H54 (cell line): ENCODE results near the gene LSAMP.
"Not testable (repeated sequence)": the region's sequence is repeated elsewhere in the genome, so short reads cannot be mapped to it uniquely, and the experiment has no call there.

ENCODE experiments used
- DNase-seq: peaks from one replicate; pipeline ENCODE4 v3.0.0; 2011; ENCODE audit warnings: low spot score, mixed read lengths; ENCODE audit not compliant: insufficient read length
- FAIRE-seq: peaks from 3 replicates; lab custom pipeline; 2011; peaks lifted over from hg19 to GRCh38; lab: Jason Lieb, UNC
- POLR2A ChIP-seq: IDR thresholded peaks from 2 replicates; pipeline ENCODE4 v1.6.1; 2011; ENCODE audit warnings: low read depth, mild to moderate bottlenecking, low read length

LSAMP gene

DNA sequence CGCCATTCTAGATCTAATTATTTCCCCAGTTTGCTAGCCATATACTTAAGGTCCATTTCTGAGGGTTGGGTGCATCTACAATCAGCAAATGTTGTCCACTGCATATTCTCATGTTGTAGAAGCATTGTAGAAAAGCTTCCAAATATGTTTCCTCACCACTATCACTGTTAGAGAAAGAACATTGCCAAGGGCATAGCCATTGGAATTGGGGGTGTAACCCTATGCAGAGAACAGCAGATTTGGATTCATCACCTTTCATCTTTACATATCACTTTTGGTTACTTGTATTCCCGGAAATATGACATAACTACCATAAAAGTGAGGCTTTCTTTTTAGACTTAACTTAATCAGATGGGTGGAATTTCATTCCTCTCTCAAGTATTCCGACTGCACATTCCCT is 203.6 kb downstream of the LSAMP start:
- FAIRE-seq: no peak
- no peak for TF ChIP-seq POLR2A
- DNase-seq: no peak

DNA sequence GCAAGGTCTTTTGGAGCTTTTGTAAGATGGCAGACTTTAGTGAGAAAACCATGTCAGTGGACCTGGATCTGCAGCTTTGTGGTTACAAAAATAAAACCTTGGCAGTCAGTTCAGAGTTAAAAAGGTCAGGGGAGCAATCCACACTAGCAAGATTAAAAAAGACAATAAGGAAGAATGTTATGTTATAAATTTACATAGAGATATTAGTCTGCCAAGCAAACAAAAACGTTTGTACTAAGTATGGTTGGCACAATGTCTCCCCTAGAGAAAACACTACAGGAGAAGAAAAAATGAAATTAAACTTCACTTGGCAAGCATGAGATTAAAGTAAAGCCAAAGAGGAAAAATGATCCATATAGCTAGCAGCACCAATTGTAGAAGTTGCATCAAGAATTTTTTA is 205.0 kb downstream of the LSAMP start:
- DNase-seq (no peak), FAIRE-seq (no peak)
- TF ChIP-seq POLR2A: no peak

DNA sequence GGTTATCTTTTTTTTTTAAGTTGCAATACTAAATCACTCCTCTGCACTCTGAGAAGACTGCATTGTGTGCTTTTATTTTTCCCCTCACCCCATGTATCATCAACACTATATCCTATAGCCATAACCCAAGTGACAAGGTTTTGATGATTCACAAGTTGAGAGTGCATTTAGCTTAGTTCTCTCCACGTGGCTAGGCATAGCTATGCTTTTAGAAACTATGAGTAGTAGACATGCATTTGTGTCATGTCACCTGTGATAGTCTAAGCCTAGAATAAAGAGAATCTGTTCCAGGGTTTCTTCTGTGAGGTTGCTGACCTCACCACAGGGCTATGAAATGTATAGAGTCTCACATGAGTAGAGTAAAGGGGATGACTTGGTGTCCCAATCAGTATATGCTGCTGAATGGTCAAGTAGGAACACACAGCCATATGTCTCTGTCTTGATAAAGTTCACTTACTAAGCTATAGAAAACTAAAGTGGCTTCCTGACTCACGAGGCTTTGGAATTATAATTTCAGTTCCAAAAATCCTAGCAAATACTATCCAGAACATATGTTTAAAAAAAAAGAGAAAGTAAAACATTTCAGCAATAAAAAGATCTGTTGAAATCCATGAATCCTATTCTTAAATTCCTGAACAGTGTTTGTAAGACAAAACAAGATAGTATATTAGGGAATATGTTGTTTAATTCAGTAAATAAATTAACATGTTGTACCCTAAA is 206.3 kb downstream of the LSAMP start:
- FAIRE-seq (no peak), DNase-seq (no peak)
- no peak for TF ChIP-seq POLR2A

DNA sequence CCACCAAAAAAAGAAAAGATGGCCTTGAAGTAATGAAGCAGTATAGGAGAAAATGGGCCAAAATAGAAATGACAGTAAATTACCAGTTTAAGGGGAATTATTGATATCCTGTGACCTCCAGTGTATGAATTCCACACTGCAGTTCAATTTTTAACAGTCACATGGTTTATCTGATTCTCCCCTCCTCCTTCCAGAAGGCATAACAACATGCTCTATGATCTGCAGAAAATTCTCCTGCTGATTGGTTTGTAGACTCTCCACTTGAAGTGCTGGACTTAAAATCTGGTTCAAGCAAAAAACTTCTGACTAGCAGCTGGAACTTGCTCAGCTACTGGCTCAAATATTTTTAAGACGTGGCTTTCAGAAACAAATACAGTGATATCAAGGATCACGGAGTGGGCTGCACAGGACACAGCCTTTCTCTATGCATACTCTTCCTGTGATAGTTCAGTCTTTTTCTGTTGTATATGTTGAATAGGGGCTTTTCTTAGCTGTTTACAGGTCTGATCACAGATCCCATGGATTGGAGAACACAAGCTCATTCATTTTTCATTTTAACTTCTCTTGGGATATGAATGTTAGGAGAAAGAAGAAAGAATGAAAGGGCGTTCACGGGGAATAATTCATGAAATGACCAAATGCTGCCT is 211.5 kb downstream of the LSAMP start:
- FAIRE-seq: no peak
- TF ChIP-seq POLR2A: no peak
- DNase-seq: no peak

DNA sequence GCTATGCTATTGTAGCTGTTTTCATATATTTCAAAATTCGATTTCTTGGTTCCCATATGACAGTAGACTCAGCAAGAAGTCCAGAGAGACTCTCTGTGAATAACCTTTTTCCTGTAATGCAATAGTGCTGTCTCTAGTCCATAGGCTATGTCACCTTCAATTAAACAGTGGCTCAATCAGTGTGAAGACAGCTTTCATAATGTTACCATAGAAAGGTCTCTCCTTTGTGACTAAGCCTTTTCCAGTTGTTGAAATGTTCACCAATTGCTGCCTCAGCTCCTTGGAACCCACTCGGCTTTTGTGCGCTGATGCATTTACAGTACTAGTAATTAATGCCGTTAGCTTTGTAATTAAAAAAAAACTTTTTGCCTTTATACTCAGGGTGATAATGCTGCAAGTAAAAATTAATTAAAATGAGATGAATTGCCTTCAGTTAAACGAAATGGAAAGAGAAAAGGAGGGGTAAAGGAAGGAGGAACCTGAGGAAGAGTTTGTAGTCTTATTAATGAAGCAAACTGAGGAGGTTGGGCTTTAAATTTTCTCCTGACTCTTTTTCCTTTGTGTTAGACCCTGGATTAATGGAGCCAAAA is 214.8 kb downstream of the LSAMP start:
- no peak for DNase-seq
- no peak for TF ChIP-seq POLR2A
- FAIRE-seq: no peak

DNA sequence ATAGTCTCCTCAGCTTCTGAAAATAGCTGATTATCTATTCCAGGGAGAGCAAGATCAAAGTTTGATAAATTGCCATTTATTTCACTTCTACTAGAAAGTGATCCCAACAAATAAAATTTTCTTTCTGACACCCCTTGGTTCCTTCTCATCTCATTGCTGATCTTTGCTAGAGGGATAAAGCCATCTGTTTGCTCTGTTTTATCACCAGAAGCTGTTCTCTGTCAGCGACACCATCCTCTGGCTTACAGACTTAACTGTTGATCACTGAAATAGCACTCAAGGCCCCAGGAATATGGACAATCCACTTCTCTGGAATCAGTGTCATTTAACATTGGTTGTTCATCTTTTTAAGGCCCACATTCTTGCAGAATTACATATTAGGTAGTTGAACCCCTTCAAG is 219.0 kb downstream of the LSAMP start:
- DNase-seq: no peak
- no peak for FAIRE-seq
- no peak for TF ChIP-seq POLR2A

DNA sequence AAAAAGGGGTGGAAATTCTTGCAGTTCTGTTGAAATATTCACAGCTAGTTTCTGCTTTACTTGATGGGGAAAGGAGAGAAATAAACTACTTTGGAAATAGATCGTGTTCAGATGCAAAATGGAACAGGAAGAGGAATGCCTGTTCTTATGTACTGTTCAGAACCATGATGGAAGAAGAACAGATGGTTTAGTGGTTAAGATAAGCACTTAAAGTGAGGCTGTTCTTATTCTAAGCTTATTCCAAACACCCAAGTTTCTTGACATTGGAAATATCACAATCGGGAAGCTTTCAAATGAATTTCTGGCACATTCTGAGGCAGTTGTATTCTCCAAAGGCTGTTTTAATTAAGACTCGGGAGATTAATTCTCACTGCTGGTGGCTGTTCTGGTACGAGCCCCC is 228.5 kb downstream of the LSAMP start:
- FAIRE-seq: no peak
- TF ChIP-seq POLR2A: no peak
- DNase-seq: no peak

DNA sequence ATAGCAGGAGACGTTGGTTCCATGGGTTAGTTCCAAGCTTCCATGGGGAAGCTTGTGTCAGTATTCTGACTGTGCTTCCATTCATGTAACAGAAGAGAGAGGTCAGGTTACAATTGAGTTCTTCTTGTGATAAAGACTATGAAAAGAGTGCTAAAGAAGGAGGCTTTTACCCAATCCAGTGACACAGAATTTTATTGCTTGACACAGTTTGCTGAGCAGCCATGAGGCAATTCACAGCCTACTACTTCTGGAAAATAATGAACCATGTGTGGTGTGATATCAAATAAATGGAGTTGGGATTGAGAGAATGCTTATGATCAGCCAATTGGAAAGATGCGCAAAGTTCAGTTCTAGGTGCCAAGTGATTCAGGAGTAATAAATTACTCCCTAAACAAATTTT is 233.4 kb downstream of the LSAMP start:
- no peak for FAIRE-seq
- no peak for TF ChIP-seq POLR2A
- DNase-seq: no peak

DNA sequence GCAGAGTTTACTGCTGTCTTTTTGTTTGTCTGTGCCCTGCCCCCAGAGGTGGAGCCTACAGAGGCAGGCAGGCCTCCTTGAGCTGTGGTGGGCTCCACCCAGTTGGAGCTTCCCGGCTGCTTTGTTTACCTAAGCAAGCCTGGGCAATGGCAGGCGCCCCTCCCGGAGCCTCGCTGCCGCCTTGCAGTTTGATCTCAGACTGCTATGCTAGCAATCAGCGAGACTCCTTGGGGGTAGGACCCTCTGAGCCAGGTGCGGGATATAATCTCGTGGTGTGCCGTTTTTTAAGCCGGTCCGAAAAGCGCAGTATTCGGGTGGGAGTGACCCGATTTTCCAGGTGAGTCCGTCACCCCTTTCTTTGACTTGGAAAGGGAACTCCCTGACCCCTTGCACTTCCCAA is 236.5 kb downstream of the LSAMP start:
- FAIRE-seq, DNase-seq: not testable (repeated sequence)

DNA sequence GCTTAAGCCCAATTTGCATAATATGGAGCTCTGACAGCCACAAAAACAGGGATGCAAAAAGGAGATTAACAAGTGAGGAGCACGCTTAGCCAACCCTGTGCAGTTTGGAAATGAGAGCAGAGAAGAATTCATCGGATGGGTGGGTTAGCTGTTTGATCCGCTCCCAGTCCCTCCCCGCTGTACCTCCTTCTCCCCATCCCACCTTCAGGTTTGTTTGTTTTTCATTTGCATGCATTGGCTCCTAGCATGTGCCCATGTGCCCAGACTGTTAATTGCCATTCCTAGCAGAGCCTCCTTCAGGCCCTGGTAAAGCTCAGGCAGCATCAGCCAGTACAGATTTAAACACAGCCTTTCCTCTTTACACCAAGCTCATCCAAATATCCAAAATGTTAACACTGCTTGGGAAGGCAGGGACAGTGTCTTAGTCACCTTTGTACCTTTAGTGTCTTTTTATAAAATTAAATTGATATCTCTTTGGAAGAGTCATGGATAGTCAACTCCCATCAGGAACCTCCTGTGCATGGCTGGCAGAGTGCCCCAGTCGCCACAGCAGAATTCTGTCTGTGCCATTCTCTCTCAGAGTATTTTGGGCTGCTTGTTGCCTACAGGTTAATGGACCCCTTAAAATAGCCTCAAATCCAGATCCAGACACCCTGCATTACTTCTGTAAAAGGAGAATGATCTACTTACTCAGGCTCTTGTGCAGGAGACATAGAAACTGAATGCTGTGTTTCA is 244.2 kb downstream of the LSAMP start:
- FAIRE-seq: no peak
- TF ChIP-seq POLR2A: no peak
- DNase-seq: no peak

DNA sequence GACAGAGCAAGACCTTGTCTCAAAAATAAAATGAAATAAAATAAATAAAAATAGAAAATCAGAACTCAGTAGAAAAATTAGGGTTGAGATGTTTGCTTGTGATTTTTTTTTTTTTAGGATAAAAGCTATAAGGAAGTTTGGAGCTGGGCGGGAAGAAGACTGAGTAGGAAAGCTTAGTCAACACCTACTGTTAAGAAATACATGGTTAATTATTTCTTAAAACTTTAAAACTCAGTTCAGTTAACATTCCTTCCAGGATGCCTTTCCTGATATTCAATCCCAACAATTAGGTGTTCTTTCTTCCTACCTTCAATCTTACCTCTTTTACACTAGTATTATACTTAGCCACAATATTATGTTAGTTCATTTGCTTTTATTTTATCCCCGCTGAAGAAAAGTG is 246.2 kb downstream of the LSAMP start:
- FAIRE-seq (no peak), DNase-seq (no peak)
- no peak for TF ChIP-seq POLR2A

DNA sequence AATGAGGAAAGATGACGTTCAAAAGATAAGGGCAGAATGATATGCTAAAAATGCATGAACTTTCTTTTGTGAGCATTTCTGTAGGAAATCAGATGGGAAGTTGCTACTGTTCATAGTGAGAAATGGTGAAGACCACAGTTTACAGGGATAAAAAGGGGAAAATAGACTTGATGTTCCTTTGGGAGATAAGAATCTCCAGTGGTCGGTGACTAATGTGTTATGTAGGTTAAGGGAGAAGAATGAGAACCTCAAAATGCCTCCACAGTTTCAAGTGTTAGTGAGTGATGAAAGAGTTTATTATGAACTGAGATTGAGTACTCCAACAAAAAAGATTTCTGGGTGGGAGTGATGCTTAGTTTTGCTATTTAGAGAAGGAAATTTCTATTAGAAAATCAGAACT is 247.2 kb downstream of the LSAMP start:
- no peak for TF ChIP-seq POLR2A
- DNase-seq: no peak
- FAIRE-seq: no peak

DNA sequence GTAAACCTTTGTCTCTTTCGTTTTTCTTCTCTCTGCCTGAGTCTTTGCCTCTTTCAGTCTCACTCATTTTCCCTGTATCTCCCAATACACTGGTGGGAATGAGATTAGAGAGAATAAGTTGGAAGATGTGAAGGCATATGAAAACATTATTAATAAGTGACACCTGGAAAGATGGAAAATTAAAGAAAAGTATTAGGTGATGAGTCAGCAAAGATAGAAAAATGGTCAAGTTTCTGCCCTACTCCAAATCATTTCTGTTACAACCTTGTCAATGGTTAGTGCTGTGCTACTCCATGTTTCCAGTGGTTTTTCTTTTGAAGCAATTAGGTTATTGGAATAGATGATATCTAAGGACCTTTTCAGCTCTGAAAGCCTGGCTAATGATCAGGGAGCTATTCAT is 252.8 kb downstream of the LSAMP start:
- DNase-seq (no peak), FAIRE-seq (no peak)

DNA sequence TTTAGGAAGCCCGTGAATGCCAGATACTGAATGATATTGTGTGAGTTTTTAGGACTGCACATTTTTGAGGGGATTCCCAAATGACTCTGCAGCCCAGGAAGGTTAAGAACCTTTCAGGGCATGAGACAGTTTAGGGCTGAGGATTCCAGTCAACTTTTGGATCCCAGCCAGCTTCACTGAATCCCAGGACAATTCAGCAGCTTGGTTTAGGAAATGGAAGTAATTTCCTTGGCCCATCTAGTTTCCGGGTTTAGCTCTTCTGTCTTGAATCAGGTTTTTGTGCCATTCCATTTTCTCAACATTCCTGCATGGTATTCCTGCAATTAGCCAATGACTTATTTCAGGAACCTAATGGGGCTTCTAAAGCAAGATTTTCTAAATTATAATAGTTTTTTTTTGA is 253.9 kb downstream of the LSAMP start:
- no peak for TF ChIP-seq POLR2A
- DNase-seq (no peak), FAIRE-seq (no peak)

More for the DNA sequence above, 252.8 kb downstream of the LSAMP start:
- no peak for TF ChIP-seq POLR2A
